HepG2 (cell line): ENCODE results near the gene PRKRIP1. TPM values are rescaled to one million over a fixed set of nuclear protein-coding genes. Genes with fewer than 3 reads are reported as not detected.

ENCODE experiments used
- ATAC-seq: fragments of 200-7000 bp; cut with Tn5 transposase; 3 replicates; pipeline ENCODE4 v1.9.1; 2020; ENCODE audit warnings: mild to moderate bottlenecking, moderate library complexity
- BruUV-seq: library from RNA; stranded (reverse); fragments of 400-500 nt; replicated peaks from 2 replicates; lab custom pipeline; 2021; lab: Mats Ljungman, UMichigan
- CTCF ChIA-PET: fragments of 300-600 bp; formaldehyde crosslinking; extraction: SDS; loops from one replicate; lab custom pipeline; 2021; ENCODE audit warnings: low total read pairs, inconsistent platforms, low intra/inter-chr PET ratio; lab: Yijun Ruan, JAX
- POLR2A ChIA-PET: fragments of 350-600 bp; sonication (Branson Sonifier 250); formaldehyde crosslinking; loops from one replicate; lab custom pipeline; 2020; ENCODE audit warnings: antibody characterized with exemption, inconsistent platforms; lab: Yijun Ruan, JAX
- DNase-seq: peaks from one replicate; pipeline ENCODE4 v3.0.0-alpha.2; 2015; ENCODE audit warnings: low spot score
- FAIRE-seq: peaks from 3 replicates; lab custom pipeline; 2011; peaks lifted over from hg19 to GRCh38; lab: Jason Lieb, UNC
- H2AFZ ChIP-seq: one replicate; pipeline ENCODE4 v1.6.1; 2011; ENCODE audit warnings: low read length, inconsistent platforms
- H3K27ac ChIP-seq: fragments of 300-600 bp; 3 replicates; pipeline ENCODE4 v1.8.0; 2011; ENCODE audit warnings: mixed run types, mild to moderate bottlenecking, mixed read lengths, low read length, inconsistent platforms; ENCODE audit not compliant: insufficient read depth; ENCODE audit errors: extremely low read length
- H3K27me3 ChIP-seq, 2 experiments: fragments of 200-600 bp in 1 of 2; 2 replicates in 1 of 2; 3 replicates in 1 of 2; pipeline versions ENCODE4 v1.6.0 to v1.8.0; 2011; ENCODE audit warnings: low read length in 2 of 2, mild to moderate bottlenecking in 2 of 2, moderate library complexity in 2 of 2, inconsistent platforms in 1 of 2; ENCODE audit not compliant: insufficient read depth in 2 of 2, control insufficient read depth in 1 of 2
- H3K36me3 ChIP-seq, 2 experiments: fragments of 200-600 bp in 1 of 2; replicated peaks in 1 of 2; 2 replicates in 1 of 2; 3 replicates in 1 of 2; pipeline versions ENCODE4 v1.5.1 to v1.8.0; 2011; ENCODE audit warnings: low read length in 2 of 2, inconsistent platforms in 1 of 2; ENCODE audit not compliant: insufficient read depth in 2 of 2, control insufficient read depth in 1 of 2
- H3K4me1 ChIP-seq: 2 replicates; pipeline ENCODE4 v1.5.1; 2012; ENCODE audit warnings: low read length, inconsistent platforms; ENCODE audit not compliant: insufficient read depth
- H3K4me2 ChIP-seq: 2 replicates; pipeline ENCODE4 v1.6.0; 2011; ENCODE audit warnings: low read depth, low read length, inconsistent platforms
- H3K4me3 ChIP-seq, 3 experiments: fragments of 200-600 bp in 1 of 3; sonication (generic), shearing (Covaris generic) in 1 of 3; replicated peaks in 1 of 3; 2 replicates each; pipeline ENCODE4 v1.5.1; 2011 to 2016; ENCODE audit warnings: low read length in 3 of 3, inconsistent platforms in 2 of 3, low read depth in 2 of 3, mild to moderate bottlenecking in 2 of 3, control low read depth in 1 of 3, mixed read lengths in 1 of 3; ENCODE audit not compliant: insufficient read depth in 1 of 3
- H3K79me2 ChIP-seq: one replicate; pipeline ENCODE4 v1.6.1; 2011; ENCODE audit warnings: low read length, inconsistent platforms; ENCODE audit not compliant: insufficient read depth
- H3K9ac ChIP-seq: 2 replicates; pipeline ENCODE4 v1.6.0; 2011; ENCODE audit warnings: mild to moderate bottlenecking, low read depth, low read length, inconsistent platforms; ENCODE audit not compliant: insufficient read depth
- H3K9me3 ChIP-seq: 2 replicates; pipeline ENCODE4 v1.5.1; 2012; ENCODE audit warnings: mild to moderate bottlenecking, low read length
- H4K20me1 ChIP-seq: 2 replicates; pipeline ENCODE4 v1.6.0; 2011; ENCODE audit warnings: inconsistent platforms, mild to moderate bottlenecking, low read length, moderate library complexity; ENCODE audit not compliant: insufficient read depth
- AHR ChIP-seq: IDR thresholded peaks from 2 replicates; pipeline ENCODE4 v1.6.1; 2018; ENCODE audit warnings: missing genetic modification reagents, missing compliant biosample characterization
- E2F5 ChIP-seq: sonication (generic); formaldehyde crosslinking; conservative IDR thresholded peaks from 2 replicates; pipeline ENCODE4 v1.4.0; 2020; ENCODE audit warnings: missing genetic modification reagents
- GABPA ChIP-seq, 2 experiments: IDR thresholded peaks; 2 replicates each; pipeline ENCODE4 v1.6.1; 2011 to 2016; ENCODE audit warnings: low read depth in 2 of 2, low read length in 1 of 2, missing biosample characterization in 1 of 2, missing genetic modification characterization in 1 of 2
- GLMP ChIP-seq: sonication (generic); formaldehyde crosslinking; IDR thresholded peaks from 2 replicates; pipeline ENCODE4 v1.9.0; 2021; ENCODE audit warnings: missing genetic modification reagents, mild to moderate bottlenecking, borderline replicate concordance
- HMGXB3 ChIP-seq: sonication (generic); formaldehyde crosslinking; IDR thresholded peaks from 2 replicates; pipeline ENCODE4 v1.4.0; 2020; ENCODE audit warnings: missing genetic modification reagents, borderline replicate concordance
- HNF1B ChIP-seq: sonication (generic); formaldehyde crosslinking; IDR thresholded peaks from 2 replicates; pipeline ENCODE4 v1.5.1; 2020; ENCODE audit warnings: mild to moderate bottlenecking, moderate library complexity, missing genetic modification reagents
- KAT2B ChIP-seq: fragments of 150-350 bp; IDR thresholded peaks from 2 replicates; pipeline ENCODE4 v1.6.1; 2014; ENCODE audit warnings: low read depth, low read length, borderline replicate concordance
- NR1H2 ChIP-seq: sonication (generic); formaldehyde crosslinking; IDR thresholded peaks from 2 replicates; pipeline ENCODE4 v1.8.1; 2022; ENCODE audit warnings: low read depth, missing genetic modification reagents, borderline replicate concordance
- NR2F6 ChIP-seq, 2 experiments: IDR thresholded peaks; 2 replicates each; pipeline ENCODE4 v1.6.1; 2016; ENCODE audit warnings: antibody characterized with exemption in 1 of 2, mild to moderate bottlenecking in 1 of 2
- RAD21 ChIP-seq: fragments of 450-650 bp; formaldehyde crosslinking; IDR thresholded peaks from 2 replicates; pipeline ENCODE4 v1.5.0; 2020; ENCODE audit warnings: mild to moderate bottlenecking
- ZBTB14 ChIP-seq: sonication (generic); formaldehyde crosslinking; IDR thresholded peaks from 2 replicates; pipeline ENCODE4 v1.4.0; 2020; ENCODE audit warnings: missing genetic modification reagents
- ZNF775 ChIP-seq: sonication (generic); formaldehyde crosslinking; IDR thresholded peaks from 2 replicates; pipeline ENCODE4 v1.4.0; 2020; ENCODE audit warnings: missing genetic modification reagents, mild to moderate bottlenecking, moderate library complexity, borderline replicate concordance
- ZNF776 ChIP-seq: sonication (generic); formaldehyde crosslinking; IDR thresholded peaks from 2 replicates; pipeline ENCODE4 v1.4.0; 2020; ENCODE audit warnings: mild to moderate bottlenecking, missing genetic modification reagents
- ZNF816 ChIP-seq: sonication (generic); formaldehyde crosslinking; IDR thresholded peaks from 2 replicates; pipeline ENCODE4 v1.8.0; 2022; ENCODE audit warnings: missing genetic modification reagents, mild to moderate bottlenecking, borderline replicate concordance
- WGBS: methylation state at CpG from one replicate; pipeline ENCODE4 v1.1.6; 2017; ENCODE audit warnings: low lambda C conversion rate; 5-methylcytosine and 5-hydroxymethylcytosine counted together
- in situ Hi-C: cut with HindIII; loops from 2 replicates; pipeline ENCODE4 v1.10.0; 2017; ENCODE audit warnings: low pct_unique_long_range_greater_than_20kb; ENCODE audit not compliant: extremely low pct_ligation_motif_present
- intact Hi-C: fragments of 100-400 bp; cut with micrococcal nuclease; formaldehyde crosslinking; loops from one replicate; pipeline ENCODE4 v1.10.0; 2022; ENCODE audit not compliant: unreplicated experiment
- polyA plus RNA-seq, 8 experiments: library from polyadenylated mRNA; depleted of rRNA in 3 of 8; stranded (reverse) in 7 of 8; unstranded in 1 of 8; fragments of >200 nt; fragmentation: Illumina TruSeq in 4 of 8; extraction: Trizol in 4 of 8; gene quantifications; 2 replicates each; pipeline versions ENCODE4 v1.2.1 to v1.2.3, GENCODE V29; 2011 to 2016; ENCODE audit warnings: low read depth in 4 of 8, missing spikeins in 1 of 8, mixed read lengths in 1 of 8; ENCODE audit not compliant: insufficient read depth in 1 of 8
- total RNA-seq, 5 experiments: library from RNA; depleted of rRNA; stranded (reverse); fragments of >200 nt; fragmentation: Illumina TruSeq; extraction: Trizol; gene quantifications; 2 replicates each; pipeline ENCODE4 v1.2.3, GENCODE V29; 2016; ENCODE audit warnings: low read depth in 1 of 5

The PRKRIP1 gene
- total and polyA plus RNA-seq, 2 of the 13 experiments (the other 11 are each of a cell fraction or from before 2014, with no cell fraction given): 13.2 to 16.8 TPM

- FAIRE-seq (no peak), ATAC-seq (no peak), DNase-seq (no peak)
- intact Hi-C loops (no loop called here), in situ Hi-C loops (no loop called here)
- Histone ChIP-seq H3K4me3 (no peak overlapping the region), H3K9ac (no peak overlapping the region), H3K36me3 (no peaks in the 10 kb centered on the region), H2AFZ (no peak overlapping the region), H3K9me3 (no peaks in the 10 kb centered on the region), H3K4me1 (peaks cover 8% of the 10 kb centered on the region), H3K27me3 (no peaks in the 10 kb centered on the region), H3K4me2 (no peak overlapping the region), H4K20me1 (no peaks in the 10 kb centered on the region), H3K79me2 (no peaks in the 10 kb centered on the region), H3K27ac (no peak overlapping the region)
- ChIA-PET POLR2A (no interaction called here), CTCF (no interaction called here)
- TF ChIP-seq GABPA (IDR thresholded peaks at IDR 0.05; ENCODE audit: low read depth, low read length) (no peak), GABPA (CRISPR knock-in tag; IDR thresholded peaks at IDR 0.05; ENCODE audit: low read depth) (no peak), ZNF776 (CRISPR knock-in tag) (no peak), AHR (CRISPR knock-in tag) (no peak), KAT2B (no peak), RAD21 (CRISPR knock-in tag) (no peak), E2F5 (no peak), ZNF816 (CRISPR knock-in tag) (no peak), NR2F6 (IDR thresholded peaks at IDR 0.05) (no peak), NR2F6 (CRISPR knock-in tag; IDR thresholded peaks at IDR 0.05) (no peak), ZBTB14 (CRISPR knock-in tag) (no peak), GLMP (CRISPR knock-in tag) (no peak), HMGXB3 (CRISPR knock-in tag) (no peak), ZNF775 (CRISPR knock-in tag) (no peak), NR1H2 (CRISPR knock-in tag) (no peak), HNF1B (no peak)
- BruUV-seq: no TSS peak
- WGBS: 94% methylated on average over 36 of the region's 41 CpGs
These were observed 50.4 kb downstream of the PRKRIP1 start for GRCh38 chr7:102446387-102447156.
